ENCODE results near the gene LBHD2.

LBHD2 gene

DNA sequence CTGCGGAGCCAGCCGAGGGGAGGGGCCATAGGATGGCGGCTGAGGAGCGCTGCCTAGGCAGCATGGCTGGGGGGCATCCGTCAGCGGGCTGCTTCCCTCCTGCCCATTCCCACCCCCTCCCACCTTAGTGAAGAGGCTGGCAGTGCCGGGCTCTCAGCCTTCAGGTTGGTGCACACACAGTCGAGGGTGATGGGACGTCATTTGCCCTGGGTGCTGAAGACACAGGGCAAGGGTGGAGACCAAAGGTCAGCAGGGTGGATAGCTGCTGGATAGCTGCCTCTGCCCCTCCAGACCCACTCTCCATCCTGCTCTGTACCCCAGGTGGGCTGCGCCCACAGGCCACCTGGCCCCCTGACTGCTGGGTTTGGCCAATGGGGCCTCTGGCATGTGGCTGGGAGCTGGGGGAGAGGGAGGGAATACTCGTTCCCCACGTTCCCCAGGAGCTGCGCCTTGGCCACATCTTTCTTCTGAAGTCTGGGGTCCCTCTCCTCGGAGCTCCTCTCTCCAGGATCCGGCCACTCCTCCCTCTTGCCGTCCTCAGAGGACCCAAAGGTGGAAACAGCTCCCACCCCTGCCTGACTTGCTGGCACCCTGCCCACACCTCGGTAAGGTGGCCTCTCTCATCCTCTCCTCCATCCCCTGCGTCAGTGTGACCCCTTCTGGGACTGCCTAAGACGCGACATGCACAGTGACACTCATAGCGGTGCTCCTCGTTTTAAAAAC lies 15.5 kb upstream of the LBHD2 start:
- DNase-seq = no peak

DNA sequence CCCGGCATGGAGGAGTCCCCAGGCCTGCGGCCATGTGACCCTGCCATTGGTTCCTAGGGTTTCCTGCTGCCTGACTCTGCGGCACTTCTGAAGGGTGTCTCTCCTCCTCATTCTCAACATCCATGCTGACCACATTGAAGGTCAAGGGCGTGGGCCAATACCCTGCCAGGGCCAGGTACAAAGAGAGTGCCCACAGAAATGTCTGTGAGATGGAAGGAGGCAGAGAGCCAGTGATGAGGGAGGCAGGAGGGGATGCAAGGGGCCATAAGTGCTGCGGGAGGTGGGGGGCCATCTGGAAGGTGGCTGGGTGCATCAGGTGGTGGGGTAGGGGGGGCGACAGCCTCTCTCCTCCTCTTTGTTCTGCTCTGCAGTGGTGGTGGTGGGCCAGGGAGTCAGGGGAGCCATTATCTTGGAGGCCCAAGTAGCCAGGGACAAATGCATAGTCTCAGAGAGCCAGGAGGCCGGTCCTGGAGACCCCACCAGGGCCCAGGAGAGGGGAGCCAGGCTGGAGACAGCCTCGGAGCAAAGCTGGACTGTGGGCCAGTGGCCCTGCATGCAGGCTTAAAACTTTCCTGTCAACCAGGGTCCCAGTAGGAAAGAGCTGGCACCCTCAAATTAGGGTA lies 13.6 kb upstream of the LBHD2 start:
- DNase-seq = no peak

DNA sequence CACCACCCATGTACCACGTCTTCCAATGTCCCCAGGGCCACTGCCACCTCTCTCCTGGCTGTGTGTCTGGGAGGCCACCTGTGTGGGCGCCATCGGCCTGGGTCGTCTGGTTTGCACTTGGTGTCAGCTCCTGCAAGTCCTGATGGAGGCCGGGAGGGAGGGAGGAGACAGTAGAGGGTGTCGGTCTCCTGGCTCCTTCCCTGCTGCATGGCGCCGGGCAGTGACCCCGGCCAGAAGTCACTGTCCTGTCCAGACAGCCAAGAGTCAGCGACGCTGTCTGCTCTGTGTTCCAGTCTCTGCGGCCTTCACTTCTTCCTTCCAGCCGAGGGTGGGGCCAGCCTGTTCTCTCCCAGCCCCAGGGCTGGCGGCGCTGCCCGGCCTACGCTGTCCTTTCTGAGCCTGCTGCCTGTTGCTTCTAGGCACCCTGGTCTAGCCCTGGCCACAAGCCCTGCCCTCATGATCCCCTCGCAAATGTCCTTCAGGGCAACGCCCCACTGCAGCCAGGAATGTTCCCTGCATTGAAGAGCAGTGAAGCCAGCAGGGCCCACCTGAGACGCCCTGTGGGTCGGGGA lies 13.0 kb upstream of the LBHD2 start:
- no peak for DNase-seq

DNA sequence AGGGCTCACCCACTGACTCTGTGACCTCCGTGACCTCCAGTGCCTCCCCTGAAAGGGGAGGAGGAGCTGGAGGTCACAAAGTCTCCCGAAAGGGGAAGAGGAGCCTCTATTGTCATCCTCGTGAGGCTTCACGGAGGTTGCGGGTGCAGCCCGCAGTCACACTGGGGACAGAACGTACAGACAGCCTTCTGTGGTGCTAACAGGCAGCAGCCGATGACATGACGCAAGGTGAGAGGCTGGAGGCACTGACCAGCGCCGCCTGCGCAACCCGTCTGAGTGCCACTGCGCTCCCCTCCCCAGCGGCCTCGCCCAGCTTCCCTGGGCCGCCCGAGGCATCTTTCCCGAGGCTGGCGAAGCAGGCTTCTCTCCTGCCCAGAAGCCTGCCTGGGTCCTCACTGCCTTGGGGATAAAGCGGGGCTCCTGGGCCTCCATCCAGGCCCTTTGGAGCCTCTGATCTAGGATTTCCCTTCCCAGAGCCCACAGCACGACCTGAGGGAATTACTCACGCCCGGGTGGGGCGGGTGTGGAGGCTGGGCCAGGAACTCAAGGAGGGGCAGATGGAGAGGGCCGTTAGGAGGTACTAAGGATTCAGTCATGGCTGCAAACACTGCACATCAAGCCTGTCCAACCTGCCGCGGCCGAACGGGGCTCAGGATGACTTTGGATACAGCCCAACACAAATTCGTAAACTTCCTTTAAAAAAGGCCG lies 12.3 kb upstream of the LBHD2 start:
- peak; percentile 41 for DNase-seq

DNA sequence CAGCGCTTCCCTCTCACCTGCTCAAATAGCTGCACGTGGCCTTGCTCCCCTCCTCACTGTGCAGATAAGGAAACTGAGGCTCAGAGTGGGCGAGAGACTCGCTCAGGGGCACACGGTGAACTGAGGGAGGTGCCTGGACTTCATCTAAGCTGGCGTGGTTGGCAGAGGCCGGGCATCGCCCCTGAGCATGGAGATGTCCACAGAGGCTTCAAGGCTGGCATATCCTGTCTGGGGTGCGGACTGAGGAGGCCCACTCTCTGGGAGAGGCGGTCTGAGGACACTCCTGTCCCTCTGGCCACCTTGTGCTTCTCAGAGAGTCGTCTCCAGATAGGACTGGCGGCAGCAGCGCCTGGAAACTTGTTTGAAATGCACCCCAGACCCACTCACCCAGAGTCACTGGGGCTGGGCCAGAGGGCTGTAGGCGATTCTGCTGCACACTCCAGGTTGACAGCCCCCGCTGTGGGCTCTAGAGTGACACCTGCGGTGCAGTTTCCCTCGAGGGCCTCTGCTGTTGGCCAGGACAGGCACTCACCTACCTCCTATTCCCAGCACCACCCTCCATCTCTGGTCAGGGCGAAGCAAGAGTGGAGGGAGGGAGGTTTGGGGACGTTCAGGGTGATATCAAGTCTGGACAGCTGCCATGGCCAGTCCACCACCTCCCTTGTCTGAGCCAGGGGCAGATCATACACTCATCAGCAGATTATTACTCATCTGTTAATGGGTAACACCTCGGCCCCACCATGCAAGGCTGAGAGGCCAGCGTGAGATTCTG lies 11.2 kb upstream of the LBHD2 start:
- DNase-seq = peak; percentile 96

DNA sequence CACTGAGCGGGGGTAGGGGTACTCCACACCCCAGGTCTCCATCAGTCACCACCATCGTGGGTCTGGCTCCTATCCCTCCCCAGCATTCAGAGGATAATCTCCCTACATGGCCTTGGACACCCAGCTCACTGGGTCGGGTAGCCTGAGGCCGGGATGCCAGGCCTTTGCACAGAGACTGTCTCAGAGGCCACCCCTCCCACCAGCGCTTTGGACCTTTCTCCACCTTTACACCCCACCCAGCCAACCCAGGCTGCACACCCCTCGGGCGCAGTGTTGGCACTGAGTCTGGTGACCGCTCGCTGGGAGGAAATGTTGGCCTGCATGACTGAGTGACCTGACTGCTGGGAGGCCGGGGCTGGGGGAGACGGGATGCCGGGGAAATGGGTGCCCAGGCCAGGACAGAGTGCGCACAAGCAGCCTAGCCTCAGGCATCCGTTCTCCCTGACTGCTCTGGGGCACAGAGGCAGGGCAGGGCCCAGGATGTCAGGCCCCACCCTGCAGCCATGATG lies 10.6 kb upstream of the LBHD2 start:
- DNase-seq = peak; percentile 96

DNA sequence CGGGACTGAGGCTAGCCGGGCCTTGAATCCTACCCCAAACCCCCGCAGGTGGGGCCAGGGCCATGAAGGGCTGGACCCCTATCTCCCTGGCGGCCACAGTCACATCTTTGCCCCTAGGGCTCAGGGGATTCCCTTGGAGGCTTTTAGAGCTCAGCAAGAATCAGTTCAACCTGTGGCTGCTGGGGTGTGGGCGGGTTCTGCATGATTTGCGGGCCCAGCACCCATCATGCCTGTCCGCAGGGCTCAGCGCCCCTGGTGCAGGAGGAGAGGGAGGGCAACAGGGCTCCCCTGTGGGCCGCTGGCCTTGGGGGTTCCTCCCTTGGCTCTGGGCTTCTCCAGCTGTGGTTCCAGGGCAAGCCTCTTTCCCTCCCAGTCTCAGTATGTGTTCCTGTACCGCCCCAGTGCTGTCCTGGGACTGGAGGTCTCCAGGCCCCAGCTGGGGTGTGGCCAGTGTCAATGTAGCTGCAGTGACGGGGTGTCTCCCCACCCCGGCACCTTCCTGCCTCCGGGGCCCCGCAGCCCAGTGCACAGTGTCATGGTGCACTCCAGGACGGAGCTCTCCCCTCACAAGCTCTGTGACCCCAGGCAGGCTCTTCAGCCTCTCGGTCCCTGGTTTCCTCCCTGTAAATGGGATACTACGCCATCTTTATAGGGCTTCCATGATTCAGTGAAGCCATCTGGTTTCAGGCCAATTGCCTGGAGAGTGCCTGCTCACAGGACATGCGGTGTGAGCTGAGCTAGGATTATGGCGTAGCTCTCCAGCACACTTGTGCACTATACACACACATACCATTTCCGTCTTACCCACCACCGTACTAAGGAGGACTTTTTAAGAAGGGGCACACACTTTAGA lies 9.9 kb upstream of the LBHD2 start:
- DNase-seq = peak; percentile 76

DNA sequence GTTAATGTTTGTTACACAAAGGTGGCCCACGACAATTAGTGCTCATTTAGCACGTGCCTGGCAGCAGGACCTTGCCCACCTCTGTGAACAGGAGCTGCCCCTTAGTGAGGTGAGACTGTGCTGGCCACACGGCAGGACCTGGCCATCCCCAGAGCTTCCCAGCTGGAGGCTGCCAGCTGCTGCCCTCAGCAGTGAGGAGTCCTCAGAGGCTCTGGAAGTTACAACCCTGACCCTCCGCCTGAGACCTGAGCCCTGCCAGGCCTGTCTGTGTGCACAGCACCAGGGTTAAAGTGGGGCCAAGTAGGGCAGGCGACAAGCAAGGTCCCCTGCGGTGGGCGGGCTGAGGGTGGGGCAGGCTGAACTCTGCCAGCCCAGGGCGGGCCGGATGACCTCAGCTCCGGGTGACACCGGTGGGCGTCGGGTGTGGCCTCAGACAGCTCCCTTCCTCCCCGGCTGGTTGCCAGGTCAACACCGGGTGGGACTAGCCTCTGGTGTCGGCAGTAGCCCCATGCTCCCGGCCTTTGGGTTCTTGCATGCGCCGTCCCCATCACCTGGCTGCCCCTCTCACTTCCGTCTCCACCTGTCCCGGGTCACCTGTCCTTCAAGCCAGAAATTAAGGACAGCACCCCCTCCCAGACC lies 9.2 kb upstream of the LBHD2 start:
- no peak for DNase-seq

DNA sequence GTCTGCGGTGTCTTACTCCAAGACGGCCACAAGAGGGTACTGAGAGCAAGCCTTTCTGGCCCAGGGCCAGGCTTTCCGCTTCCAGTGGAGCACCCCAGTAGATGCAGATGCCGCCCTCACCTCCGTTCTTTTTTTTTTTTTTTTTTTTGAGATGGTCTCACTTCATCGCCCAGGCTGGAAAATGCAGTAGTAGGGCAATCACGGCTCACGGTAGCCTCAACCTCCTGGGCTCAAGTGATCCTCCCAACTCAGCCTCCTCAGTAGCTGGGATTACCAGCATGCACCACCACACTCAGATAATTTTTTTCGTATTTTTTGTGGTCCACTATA lies 5.6 kb upstream of the LBHD2 start:
- peak; percentile 46 for DNase-seq

DNA sequence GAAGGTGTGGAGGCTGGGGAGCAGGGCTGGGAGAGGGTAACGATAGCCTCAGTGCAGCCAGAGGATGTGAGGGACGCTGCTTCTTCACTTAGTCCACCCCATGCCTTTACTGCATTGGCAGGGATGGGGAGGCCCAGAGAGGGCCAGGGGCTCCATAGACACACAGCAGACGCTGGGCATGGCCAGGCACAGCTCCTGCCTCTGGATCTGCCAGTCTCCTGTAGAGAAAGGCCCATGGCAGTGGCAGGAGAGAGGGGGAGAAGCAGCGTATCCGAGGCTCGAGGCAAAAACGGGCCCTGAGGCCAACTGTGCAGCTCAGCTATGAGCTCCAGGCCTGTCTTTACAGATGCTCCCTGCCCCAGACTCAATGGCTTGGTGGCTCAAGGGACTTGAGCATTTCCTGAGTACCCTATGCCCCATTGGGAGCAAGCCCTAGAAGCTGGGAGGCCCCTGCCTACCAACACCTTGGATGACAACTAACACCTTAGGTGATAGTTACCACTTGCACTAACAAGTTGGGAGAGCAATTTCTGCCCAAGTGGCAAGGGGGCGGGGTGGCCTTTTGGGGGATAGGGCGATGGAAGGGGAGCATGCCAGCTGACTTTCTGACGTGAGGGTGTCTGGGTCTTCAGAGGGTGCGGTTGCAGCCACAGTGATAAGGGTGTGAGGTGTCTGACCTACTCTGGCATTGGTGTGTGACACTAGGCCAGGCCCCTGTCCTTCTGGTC lies 5.0 kb upstream of the LBHD2 start:
- DNase-seq = no peak

DNA sequence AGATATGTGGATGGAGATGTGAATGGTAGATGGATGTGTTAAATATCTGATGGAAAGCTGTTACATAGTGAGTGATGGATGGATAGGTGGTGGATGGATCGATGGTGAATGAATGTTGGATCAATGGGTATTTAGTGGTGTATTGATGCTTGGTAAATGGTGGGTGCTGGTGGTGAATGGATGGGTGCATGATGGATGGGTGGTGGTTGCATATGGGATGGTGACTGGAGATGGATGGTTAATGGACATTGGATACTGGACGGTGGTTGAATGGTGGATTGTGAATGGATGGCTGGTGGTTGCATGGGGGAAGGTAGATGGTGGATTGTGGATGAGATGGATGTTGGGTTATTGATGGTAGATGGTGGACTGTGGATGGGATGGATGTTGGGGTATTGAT lies 2.1 kb upstream of the LBHD2 start:
- no peak for DNase-seq

DNA sequence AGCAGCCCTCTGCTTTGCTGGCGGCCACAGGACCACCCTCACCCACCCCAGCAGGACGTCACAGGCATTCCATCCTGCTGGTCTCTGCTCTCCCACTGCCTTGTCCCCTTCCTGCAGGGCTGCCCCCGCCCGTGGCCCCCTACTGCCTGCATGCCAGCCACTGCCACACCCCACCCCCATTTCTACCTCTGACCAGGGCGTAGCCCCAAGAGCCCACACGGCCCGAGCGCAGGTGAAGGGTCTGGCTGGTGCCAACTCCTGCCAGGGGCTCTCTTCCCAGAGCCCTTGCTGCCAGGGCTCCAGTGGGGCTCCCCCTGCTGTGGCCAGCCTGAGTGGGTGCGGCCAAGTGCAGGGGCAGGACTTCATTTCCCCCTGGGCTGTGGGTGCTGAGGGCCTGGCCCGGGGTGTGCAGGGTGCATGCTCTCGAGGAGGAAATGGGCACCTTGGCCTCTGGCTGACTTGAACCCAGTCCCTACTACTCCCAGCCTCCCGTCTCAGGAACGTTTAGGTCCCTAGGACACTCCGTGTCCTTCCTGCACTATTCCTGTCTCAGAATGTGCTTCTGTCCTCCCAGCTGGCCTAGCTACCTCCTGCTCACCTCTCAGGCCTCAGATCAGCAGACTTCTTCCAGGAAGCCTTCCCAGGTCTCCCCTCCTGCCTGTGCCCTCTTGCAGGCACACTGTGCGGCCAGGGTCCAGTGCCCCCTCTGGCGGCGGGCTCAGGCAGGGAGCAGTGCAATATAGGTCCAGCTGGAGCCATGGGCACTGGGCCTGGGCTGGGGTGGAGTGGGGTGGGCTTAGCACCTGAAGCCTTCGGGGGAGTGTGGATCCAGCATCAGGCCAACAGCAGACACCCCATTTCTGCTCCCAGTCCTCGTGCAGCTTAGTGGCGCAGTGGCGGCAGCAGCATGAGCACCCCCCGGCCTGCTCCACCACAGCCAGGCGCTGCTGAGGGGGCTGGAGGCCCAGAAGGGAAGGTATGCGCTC lies 1.4 kb downstream of the LBHD2 start:
- DNase-seq = no peak

DNA sequence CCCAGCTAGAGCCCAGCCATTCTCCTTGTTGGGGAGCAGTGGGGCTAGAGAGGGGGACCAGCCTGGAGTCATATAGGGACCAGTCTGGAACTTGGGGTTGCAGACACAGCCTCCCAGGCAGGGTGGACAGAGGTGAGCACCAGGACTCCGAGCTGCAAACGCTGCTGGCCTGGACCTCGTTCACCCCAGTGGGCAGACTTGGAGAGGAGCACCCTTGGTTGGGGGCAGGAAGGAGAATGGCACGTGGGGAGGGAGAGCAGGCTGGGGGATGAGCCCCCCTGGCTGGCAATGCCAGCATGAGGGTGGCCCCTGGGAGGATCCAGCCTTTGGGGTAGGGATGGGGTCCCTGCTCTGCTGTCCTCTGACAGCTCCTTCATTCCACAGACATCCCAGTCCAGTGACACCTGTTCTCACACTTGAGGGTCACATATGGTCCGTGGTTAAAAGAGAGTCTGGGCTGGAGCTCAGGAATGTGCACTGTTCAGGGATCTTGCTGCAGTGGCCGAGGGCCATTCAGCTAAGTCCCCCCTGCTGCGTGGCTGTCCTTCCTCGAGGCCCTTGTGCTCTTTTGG lies 2.8 kb downstream of the LBHD2 start:
- no peak for DNase-seq

DNA sequence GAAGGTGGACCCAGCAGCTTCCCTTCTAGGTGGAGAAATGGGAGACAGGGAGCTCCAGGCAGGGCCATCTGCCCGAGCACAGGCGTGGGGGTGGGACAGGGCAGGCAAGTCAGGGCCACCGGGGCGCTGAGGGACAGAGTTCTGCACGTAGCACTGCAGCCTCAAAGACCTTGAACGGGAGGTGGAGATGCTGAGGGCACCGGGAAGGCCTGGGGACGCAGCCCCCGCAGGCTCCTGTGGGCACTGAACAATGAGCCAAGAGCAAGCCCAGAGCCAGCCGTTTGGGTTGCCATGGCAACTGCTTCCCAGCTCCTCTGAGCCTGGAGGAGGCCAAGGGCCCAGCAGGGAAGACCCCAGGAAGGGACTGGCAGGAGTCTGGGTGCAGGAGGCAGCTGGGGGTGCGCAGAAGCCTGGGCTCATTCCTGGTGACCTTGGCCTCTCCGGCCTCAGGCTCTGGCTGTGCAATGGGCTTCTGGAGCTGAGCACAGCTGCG lies 3.4 kb downstream of the LBHD2 start:
- DNase-seq = no peak

DNA sequence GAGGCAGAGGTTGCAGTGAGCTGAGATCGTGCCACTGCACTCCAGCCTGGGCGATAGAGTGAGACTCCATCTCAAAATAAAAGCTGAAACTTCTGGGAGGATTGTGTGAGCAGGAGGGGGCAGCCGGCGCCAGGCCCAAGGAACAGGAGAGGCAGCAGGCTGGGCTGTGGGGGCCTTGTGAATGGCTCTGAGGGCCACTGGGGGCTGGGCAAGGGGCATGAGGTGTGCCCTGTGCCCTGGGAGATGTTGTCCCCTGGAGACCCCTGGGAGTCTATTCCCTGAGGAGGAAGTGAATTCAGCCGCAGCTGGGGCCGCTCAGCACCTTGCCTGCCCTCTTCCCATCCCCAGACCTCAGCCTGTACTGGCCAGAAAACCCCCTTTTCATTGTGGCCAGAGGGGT lies 4.9 kb downstream of the LBHD2 start:
- DNase-seq = no peak

DNA sequence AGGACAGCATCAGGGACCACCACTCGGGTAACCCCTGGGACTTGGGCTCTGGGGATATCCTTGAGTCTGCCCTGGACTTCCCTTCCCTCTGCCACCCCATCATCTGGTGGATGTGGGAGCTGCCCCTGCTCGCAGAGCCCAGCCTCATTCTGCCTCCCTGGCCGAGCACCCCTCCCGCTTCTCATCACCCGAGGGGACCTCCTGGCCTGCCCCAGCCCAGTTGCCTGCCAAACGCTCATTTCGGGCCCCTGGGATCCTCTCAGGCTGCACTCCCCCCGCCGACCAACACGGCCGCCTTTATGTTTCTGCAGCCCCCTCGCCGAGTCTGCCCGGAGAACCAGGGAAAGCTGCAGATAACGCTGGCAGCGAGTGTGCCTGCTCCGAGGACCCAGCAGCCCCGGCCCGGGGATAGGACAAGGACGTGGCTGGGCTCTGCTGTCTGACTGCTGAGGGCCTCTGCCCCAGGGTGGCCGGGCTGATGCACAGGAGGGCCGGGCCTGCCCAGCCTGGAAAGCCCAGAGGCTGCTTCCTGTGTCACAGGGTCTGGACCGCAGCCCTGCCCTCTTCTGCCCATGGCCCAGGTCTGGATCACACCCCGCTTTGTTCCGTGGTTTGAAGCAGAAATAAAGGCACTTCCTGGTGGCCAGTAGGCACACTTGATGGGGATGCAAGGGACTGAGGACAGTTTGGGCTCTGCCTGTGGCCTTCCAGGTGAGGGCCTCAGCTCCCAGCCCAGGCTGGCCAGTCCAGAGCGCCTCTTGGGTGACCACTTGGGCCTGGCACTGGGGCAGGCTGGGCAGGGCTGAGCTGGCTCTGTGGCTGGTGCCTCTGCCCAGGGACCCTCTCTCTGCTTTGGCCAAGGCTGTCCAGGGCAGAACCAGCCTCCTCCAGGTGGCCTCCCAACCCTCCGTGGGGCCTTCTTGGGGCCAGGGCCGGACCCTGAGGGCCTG lies 5.7 kb downstream of the LBHD2 start:
- no peak for DNase-seq

DNA sequence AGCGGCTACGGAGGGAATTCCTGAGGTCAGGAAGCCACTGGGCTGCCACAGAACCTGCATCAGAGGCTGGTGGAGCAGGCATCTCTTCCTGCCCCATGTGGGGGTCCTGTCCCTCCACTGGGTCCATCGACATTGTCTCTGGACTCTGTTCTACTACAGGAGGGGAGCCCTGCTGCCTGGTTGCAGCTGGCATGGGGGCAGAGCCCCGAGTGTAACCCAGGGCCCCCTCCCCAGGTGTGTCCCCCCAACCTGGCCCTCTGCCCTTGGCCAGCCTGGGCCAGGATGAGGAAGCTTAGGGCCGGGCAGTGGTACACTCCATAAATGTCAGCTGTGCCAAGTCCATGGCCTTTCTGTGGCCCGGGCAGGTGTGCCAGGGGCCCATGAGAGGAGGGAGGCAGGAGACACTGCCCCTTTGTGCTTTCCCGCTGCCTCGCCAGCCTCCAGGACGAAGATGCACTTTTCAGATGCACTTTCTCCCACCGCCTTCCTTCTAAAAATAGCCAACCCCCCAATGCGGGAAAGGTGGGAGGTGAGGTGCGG lies 6.5 kb downstream of the LBHD2 start:
- no peak for DNase-seq
